Fibroblast of pulmonary artery (primary cell): ENCODE measurements around the gene NTNG1.

Experiments used
- DNase-seq: peaks from one replicate; pipeline ENCODE4 v3.0.0-alpha.2; 2010; ENCODE audit warnings: low read depth
- H3K4me3 ChIP-seq: replicated peaks from 2 replicates; pipeline ENCODE4 v1.5.1; 2011; ENCODE audit warnings: low read depth, mild to moderate bottlenecking, control low read depth, low read length, moderate library complexity
- CTCF ChIP-seq: IDR thresholded peaks from 2 replicates; pipeline ENCODE4 v1.5.1; 2011; ENCODE audit warnings: mild to moderate bottlenecking, control low read depth, low read length, inconsistent platforms; ENCODE audit errors: missing control alignments

NTNG1 gene

GRCh38 chr1:107142140-107142542 lies 1.3 kb downstream of the NTNG1 start:
- DNase-seq: peak; percentile 66
- peak overlapping the region; percentile 52 for H3K4me3 ChIP-seq
- peak; percentile 61 for TF ChIP-seq CTCF

GRCh38 chr1:107142666-107143065 lies 1.8 kb downstream of the NTNG1 start:
- no peak for TF ChIP-seq CTCF
- no peak overlapping the region for H3K4me3 ChIP-seq
- no peak for DNase-seq

- TF ChIP-seq CTCF: no peak
- no peak overlapping the region for H3K4me3 ChIP-seq
- no peak for DNase-seq
Measured at GRCh38 chr1:107145637-107146036, 4.8 kb downstream of the NTNG1 start.

- DNase-seq: no peak
- no peak for TF ChIP-seq CTCF
Measured at GRCh38 chr1:107147843-107148242, 7.0 kb downstream of the NTNG1 start.

GRCh38 chr1:107149946-107150345 lies 9.1 kb downstream of the NTNG1 start:
- no peak overlapping the region for H3K4me3 ChIP-seq
- no peak for DNase-seq
- no peak for TF ChIP-seq CTCF

More at GRCh38 chr1:107147843-107148242, 7.0 kb downstream of the NTNG1 start:
- H3K4me3 ChIP-seq: no peak overlapping the region

GRCh38 chr1:107151295-107151694 lies 10.5 kb downstream of the NTNG1 start:
- TF ChIP-seq CTCF: no peak

GRCh38 chr1:107152395-107152794 lies 11.6 kb downstream of the NTNG1 start:
- no peak for TF ChIP-seq CTCF
- no peak overlapping the region for H3K4me3 ChIP-seq
- no peak for DNase-seq

More at GRCh38 chr1:107151295-107151694, 10.5 kb downstream of the NTNG1 start:
- H3K4me3 ChIP-seq: no peak overlapping the region
- DNase-seq: no peak
